ENCODE data around the gene PSMD14.

Gene PSMD14

GRCh38 chr2:161420406-161421074 is 112.3 kb downstream of the PSMD14 start:
- no peak for DNase-seq

- DNase-seq, result no peak
Observed at GRCh38 chr2:161421686-161422085, 113.5 kb downstream of the PSMD14 start.

- DNase-seq, result no peak
Observed at GRCh38 chr2:161422816-161423403, 114.7 kb downstream of the PSMD14 start.

GRCh38 chr2:161423421-161424393 is 115.5 kb downstream of the PSMD14 start:
- DNase-seq, result no peak

- no peak for DNase-seq
Observed at GRCh38 chr2:161424394-161424769, 116.2 kb downstream of the PSMD14 start.

- DNase-seq, result no peak
Observed at GRCh38 chr2:161424891-161425727, 116.9 kb downstream of the PSMD14 start.

- DNase-seq, result no peak
Observed at GRCh38 chr2:161425728-161426454, 117.7 kb downstream of the PSMD14 start.

- no peak for DNase-seq
Observed at GRCh38 chr2:161426455-161426921, 118.3 kb downstream of the PSMD14 start.

GRCh38 chr2:161426922-161427663 is 118.9 kb downstream of the PSMD14 start:
- no peak for DNase-seq

- DNase-seq, result no peak
Observed at GRCh38 chr2:161427664-161428587, 119.7 kb downstream of the PSMD14 start.

GRCh38 chr2:161430386-161430785 is 122.2 kb downstream of the PSMD14 start:
- DNase-seq, result no peak

- DNase-seq, result no peak
Observed at GRCh38 chr2:161432107-161432506, 123.9 kb downstream of the PSMD14 start.

GRCh38 chr2:161434118-161434517 is 125.9 kb downstream of the PSMD14 start:
- DNase-seq, result no peak

GRCh38 chr2:161436411-161436810 is 128.2 kb downstream of the PSMD14 start:
- no peak for DNase-seq

GRCh38 chr2:161438598-161438997 is 130.4 kb downstream of the PSMD14 start:
- DNase-seq, result no peak

- no peak for DNase-seq
Observed at GRCh38 chr2:161445097-161445496, 136.9 kb downstream of the PSMD14 start.

GRCh38 chr2:161448431-161448830 is 140.2 kb downstream of the PSMD14 start:
- no peak for DNase-seq

All from NCI-H748 treated with DMSO at 0.1 percent for 48 hours (cell line).